Skeletal muscle tissue (tissue), 4 donors: ENCODE results near the gene SLC7A10. TPM values are rescaled to one million over a fixed set of nuclear protein-coding genes. Genes with fewer than 3 reads are reported as not detected.

Experiments used
- H3K27ac ChIP-seq: one replicate; pipeline ENCODE4 v1.7.0; 2013; ENCODE audit warnings: mild to moderate bottlenecking, low read depth, low read length, inconsistent platforms
- H3K27me3 ChIP-seq, 3 donors: one replicate each; pipeline ENCODE4 v1.7.0; 2013; ENCODE audit warnings: low read length in 3 of 3; ENCODE audit not compliant: control insufficient read depth in 3 of 3, insufficient read depth in 3 of 3
- H3K36me3 ChIP-seq, 3 donors: one replicate each; pipeline ENCODE4 v1.7.0; 2013; ENCODE audit warnings: low read length in 3 of 3; ENCODE audit not compliant: control insufficient read depth in 3 of 3, insufficient read depth in 3 of 3
- H3K4me1 ChIP-seq, 3 donors: one replicate each; pipeline ENCODE4 v1.7.0; 2013; ENCODE audit warnings: low read length in 3 of 3, mild to moderate bottlenecking in 3 of 3; ENCODE audit not compliant: control insufficient read depth in 3 of 3, insufficient read depth in 3 of 3
- H3K4me3 ChIP-seq, 3 donors: one replicate each; pipeline ENCODE4 v1.7.0; 2013; ENCODE audit warnings: low read length in 3 of 3
- H3K9ac ChIP-seq, 3 donors: one replicate each; pipeline ENCODE4 v1.7.0; 2013; ENCODE audit warnings: low read length in 3 of 3, mild to moderate bottlenecking in 3 of 3, moderate library complexity in 2 of 3, low read depth in 1 of 3
- H3K9me3 ChIP-seq, 3 donors: one replicate each; pipeline ENCODE4 v1.7.0; 2013; ENCODE audit warnings: low read length in 3 of 3; ENCODE audit not compliant: control insufficient read depth in 3 of 3
- total RNA-seq: library from RNA; depleted of rRNA; stranded (reverse); fragments of >200 nt; gene quantifications from one replicate; pipeline ENCODE4 v1.2.3, GENCODE V29; 2014
- donor health status: Osteomylitis.

SLC7A10 gene
- 9.4 TPM for total RNA-seq

- Histone ChIP-seq H3K4me1 (peaks cover 0 to 5% (median 0%) of the 10 kb centered on the region in 3 donors), H3K36me3 (no peaks in the 10 kb centered on the region), H3K27me3 (peaks cover 50 to 62% (median 58%) of the 10 kb centered on the region in 3 donors), H3K27ac (no peak within 1 kb of the TSS), H3K4me3 (no peak within 1 kb of the TSS), H3K9ac (no peak within 1 kb of the TSS), H3K9me3 (peaks cover 2 to 19% (median 10%) of the 10 kb centered on the region in 3 donors)
These were observed at the start of gene SLC7A10 for GRCh38 chr19:33225458-33225926. Gene SLC7A10 (minus strand): TSS chr19:33225850. CDS start chr19:33225703, 147 bp downstream.

GRCh38 chr19:33274663-33275558 lies 49.3 kb upstream of the SLC7A10 start:
- H3K9me3 ChIP-seq: no peaks in the 10 kb centered on the region
- H3K27me3 ChIP-seq: peaks cover 0 to 4% (median 0%) of the 10 kb centered on the region in 3 donors
- no peak overlapping the region for H3K27ac ChIP-seq
- no peak overlapping the region for H3K9ac ChIP-seq
- H3K4me3 ChIP-seq: no peak overlapping the region
- no peaks in the 10 kb centered on the region for H3K36me3 ChIP-seq
- peaks cover 16 to 20% (median 17%) of the 10 kb centered on the region in 3 donors for H3K4me1 ChIP-seq

- H3K4me1 ChIP-seq: peaks cover 15 to 17% (median 17%) of the 10 kb centered on the region in 3 donors
- peak overlapping the region in 2 of 3 donors; percentile 13 to 19 for H3K4me3 ChIP-seq
- H3K9me3 ChIP-seq: no peaks in the 10 kb centered on the region
- H3K36me3 ChIP-seq: no peaks in the 10 kb centered on the region
- peaks cover 0 to 7% (median 0%) of the 10 kb centered on the region in 3 donors for H3K27me3 ChIP-seq
- H3K9ac ChIP-seq: no peak overlapping the region
- no peak overlapping the region for H3K27ac ChIP-seq
These were observed 48.4 kb upstream of the SLC7A10 start for GRCh38 chr19:33273881-33274662.

GRCh38 chr19:33273065-33273736 lies 47.6 kb upstream of the SLC7A10 start:
- Histone ChIP-seq H3K4me1 (peaks cover 15 to 17% (median 17%) of the 10 kb centered on the region in 3 donors), H3K9ac (no peak overlapping the region), H3K27ac (no peak overlapping the region), H3K36me3 (no peaks in the 10 kb centered on the region), H3K4me3 (no peak overlapping the region), H3K9me3 (no peaks in the 10 kb centered on the region), H3K27me3 (peaks cover 0 to 7% (median 4%) of the 10 kb centered on the region in 3 donors)

GRCh38 chr19:33271246-33272021 lies 45.8 kb upstream of the SLC7A10 start:
- Histone ChIP-seq H3K9ac (no peak overlapping the region), H3K27ac (no peak overlapping the region), H3K36me3 (no peaks in the 10 kb centered on the region)

GRCh38 chr19:33270769-33271168 lies 45.1 kb upstream of the SLC7A10 start:
- Histone ChIP-seq H3K4me1 (peaks cover 13 to 17% (median 17%) of the 10 kb centered on the region in 3 donors), H3K27me3 (peaks cover 0 to 7% (median 4%) of the 10 kb centered on the region in 3 donors), H3K9me3 (no peaks in the 10 kb centered on the region)

More at GRCh38 chr19:33271246-33272021, 45.8 kb upstream of the SLC7A10 start:
- no peak overlapping the region for H3K4me3 ChIP-seq
- peaks cover 13 to 17% (median 17%) of the 10 kb centered on the region in 3 donors for H3K4me1 ChIP-seq
- no peaks in the 10 kb centered on the region for H3K9me3 ChIP-seq
- H3K27me3 ChIP-seq: peaks cover 0 to 7% (median 4%) of the 10 kb centered on the region in 3 donors

GRCh38 chr19:33269016-33269415 lies 43.4 kb upstream of the SLC7A10 start:
- Histone ChIP-seq H3K9me3 (no peaks in the 10 kb centered on the region), H3K27ac (no peak overlapping the region), H3K9ac (no peak overlapping the region), H3K27me3 (peaks cover 0 to 7% (median 4%) of the 10 kb centered on the region in 3 donors), H3K36me3 (no peaks in the 10 kb centered on the region), H3K4me3 (no peak overlapping the region), H3K4me1 (peaks cover 7 to 11% (median 11%) of the 10 kb centered on the region in 3 donors)

More at GRCh38 chr19:33270769-33271168, 45.1 kb upstream of the SLC7A10 start:
- H3K36me3 ChIP-seq: no peaks in the 10 kb centered on the region
- H3K27ac ChIP-seq: no peak overlapping the region
- H3K9ac ChIP-seq: no peak overlapping the region
- no peak overlapping the region for H3K4me3 ChIP-seq

- Histone ChIP-seq H3K4me3 (no peak overlapping the region), H3K27ac (no peak overlapping the region), H3K4me1 (peaks cover under 1 to 5% (median 4%) of the 10 kb centered on the region in 3 donors), H3K9ac (no peak overlapping the region), H3K36me3 (no peaks in the 10 kb centered on the region), H3K27me3 (peaks cover 0 to 6% (median 4%) of the 10 kb centered on the region in 3 donors), H3K9me3 (no peaks in the 10 kb centered on the region)
These were observed 42.7 kb upstream of the SLC7A10 start for GRCh38 chr19:33268162-33268991.
